ENCODE measurements around the gene SLC27A2.
"Not testable (repeated sequence)": the region's sequence is repeated elsewhere in the genome, so short reads cannot be mapped to it uniquely, and the experiment has no call there.

The SLC27A2 gene

DNA sequence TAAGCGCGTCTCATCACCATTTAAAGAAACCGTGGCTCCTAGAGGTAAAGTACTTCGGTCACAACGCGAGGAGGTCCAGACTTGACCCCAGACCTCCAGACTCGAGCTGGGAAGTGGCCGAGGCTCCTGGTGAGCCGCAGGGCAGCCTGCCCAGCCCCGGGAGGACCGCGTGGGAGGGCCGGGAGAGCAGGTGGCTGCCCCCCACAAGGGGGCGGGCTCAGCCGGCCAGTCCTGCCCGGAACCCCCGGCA lies at the start of gene SLC27A2:
Gene SLC27A2, plus strand, starts transcription at position 228 of the 250 bp plus-strand sequence. CDS start 232 bp downstream, outside the sequence.
- no peak for DNase-seq

- not testable (repeated sequence) for DNase-seq
Measured at GRCh38 chr15:50132251-50132984, 49.6 kb upstream of the SLC27A2 start.

DNA sequence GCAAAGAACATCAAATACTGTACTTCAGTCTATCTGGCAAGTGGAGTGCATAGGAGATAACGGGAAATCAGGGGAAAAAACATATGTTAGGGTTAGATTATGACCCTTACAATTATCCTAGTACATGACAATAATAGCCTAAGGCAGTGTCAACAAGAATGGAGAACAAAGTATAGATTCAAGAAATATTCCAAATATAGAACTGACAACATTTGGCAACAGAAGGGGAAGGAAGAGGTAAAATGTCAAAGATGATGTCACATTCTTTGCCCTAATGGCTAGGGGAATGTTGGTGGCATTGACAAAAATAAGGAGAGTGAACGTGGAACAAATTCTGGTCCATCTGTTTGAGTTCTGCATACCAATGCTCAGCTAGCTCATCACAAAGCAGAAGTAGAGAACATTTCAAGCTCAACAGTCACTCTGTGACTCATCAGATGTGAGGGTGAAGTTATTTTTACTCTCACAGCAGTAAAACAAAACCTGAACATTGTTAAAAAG lies 47.4 kb upstream of the SLC27A2 start:
- DNase-seq: no peak

DNA sequence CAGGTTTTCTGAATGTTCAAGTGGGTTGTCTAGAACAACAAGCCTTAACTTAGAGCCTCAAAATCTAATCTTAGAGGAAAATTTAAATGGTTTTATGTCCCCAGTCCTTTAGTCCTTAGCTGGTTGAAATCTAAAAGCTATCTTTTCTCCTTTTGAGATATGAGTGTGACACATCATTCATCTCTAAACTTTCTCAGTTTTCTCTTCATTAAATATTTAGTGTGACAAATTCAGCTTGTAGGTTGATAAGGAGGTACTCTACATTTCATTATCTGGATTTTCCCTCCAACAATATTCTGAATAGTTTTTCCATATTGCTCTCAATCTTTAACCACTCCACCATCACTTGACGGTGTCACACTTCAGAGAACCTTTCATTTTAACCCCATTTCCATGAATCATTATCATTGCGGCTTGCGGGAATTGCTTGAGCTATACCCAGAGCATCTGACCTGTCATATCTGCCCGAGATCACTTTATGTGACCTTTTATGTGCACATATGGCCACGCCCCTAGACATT lies 46.9 kb upstream of the SLC27A2 start:
- no peak for DNase-seq

- DNase-seq: peak; percentile 7
Measured at GRCh38 chr15:50137330-50137761, 44.6 kb upstream of the SLC27A2 start.

- DNase-seq: no peak
Measured at GRCh38 chr15:50137893-50138292, 44.1 kb upstream of the SLC27A2 start.

DNA sequence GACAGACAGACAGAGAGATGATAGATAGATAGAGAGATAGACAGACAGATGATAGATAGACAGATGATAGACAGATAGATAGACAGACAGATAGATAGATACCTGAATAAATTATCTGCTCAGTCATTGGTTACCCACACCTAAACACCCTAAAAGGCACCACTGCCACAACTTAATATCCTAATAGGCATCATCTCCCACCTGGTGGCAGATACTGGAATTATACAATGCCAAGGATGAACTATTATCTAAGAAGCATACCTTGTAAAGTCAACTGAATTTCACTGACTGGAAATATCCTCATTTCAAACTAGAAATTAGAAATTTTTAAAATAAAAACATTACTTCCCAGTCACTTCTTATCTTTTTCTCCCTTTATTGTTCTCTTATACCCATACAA lies 43.6 kb upstream of the SLC27A2 start:
- no peak for DNase-seq

DNA sequence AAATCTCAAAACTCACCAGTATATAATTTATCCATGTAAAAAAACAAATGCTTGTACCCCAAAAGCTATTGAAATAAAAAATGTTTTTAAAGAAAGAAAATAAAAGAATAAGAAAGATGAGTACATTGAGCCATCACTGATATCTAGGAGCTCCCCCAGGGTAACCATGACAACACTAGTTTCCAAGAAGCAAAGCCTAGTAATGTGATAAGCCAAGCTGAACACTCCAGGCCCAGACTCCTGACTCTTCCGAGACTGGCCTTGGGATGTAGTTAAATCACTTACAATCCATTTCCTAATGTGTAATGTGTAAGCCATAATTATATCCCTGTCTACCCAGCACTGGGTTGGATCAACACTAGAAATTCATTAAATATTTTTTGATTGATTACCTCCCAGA lies 41.9 kb upstream of the SLC27A2 start:
- no peak for DNase-seq

- no peak for DNase-seq
Measured at GRCh38 chr15:50140983-50141382, 41.0 kb upstream of the SLC27A2 start.

DNA sequence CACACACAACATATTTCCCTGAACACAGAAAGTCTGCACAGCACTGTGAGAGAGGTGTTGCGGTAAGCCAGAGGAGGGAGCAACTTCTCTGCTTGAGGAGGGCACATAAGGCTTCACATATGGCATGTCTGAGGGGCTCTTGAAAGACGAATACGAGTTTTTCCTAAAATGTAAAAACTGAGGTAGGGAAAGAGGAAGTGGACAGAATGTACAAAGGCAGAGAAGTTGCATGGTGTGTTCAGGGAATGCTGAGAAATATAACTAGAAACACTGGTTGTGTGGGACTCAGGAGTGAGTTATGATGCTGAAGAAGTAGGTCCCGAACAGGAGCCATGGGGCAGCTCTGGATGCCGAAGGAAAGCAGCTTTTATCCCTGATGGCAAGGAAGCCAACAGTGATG lies 40.1 kb upstream of the SLC27A2 start:
- no peak for DNase-seq

DNA sequence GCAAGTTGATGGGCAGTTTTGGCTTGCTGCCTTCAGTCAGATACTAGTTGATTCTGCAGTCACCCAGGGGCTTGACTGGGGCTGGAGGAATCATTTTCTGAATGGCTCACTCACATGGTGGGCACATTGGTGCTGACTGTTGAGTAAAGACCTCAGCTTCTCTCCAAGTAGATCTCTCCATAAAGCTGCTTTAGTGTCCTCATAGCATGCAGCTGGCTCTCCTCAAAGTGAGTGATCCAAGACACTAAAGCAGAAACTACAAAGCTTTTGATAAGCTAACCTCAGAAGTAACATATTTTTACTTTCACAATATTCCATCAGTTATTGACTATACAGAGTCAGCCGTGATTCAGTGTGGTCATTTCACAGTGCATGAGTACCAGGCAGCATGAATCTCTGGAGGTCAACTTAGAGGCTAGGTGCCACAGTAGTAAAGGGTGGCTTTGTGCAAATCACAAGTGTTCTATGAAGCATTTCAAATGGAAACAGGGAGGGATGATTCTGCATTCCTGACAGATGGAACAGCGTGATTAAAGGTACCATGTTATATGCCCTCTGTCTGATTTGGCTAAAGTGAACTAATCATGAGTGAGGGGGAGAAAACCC lies 38.6 kb upstream of the SLC27A2 start:
- no peak for DNase-seq

- DNase-seq: no peak
Measured at GRCh38 chr15:50144341-50145120, 37.5 kb upstream of the SLC27A2 start.

DNA sequence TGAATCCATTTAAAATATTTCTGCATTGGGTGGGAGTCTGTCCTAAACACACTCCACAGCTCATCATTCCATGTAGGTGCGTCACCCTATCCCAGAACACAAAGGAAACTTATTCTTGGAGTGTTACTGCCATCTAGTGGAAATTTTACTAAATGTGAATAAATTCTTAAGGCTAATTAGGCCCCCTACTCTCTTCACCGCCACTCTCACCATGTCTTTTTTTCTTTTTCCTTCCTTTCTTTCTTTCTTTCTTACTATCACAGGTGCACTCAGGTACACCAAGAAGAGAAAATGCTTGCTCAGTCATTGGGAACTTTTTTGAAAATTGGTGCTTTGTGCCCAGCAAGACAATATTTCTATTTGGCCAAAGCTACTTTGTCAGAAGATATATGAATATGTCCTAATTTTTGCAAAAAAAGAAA lies 36.5 kb upstream of the SLC27A2 start:
- no peak for DNase-seq

GRCh38 chr15:50146632-50147031 lies 35.4 kb upstream of the SLC27A2 start:
- DNase-seq: no peak

GRCh38 chr15:50148362-50148963 lies 33.5 kb upstream of the SLC27A2 start:
- DNase-seq: no peak

DNA sequence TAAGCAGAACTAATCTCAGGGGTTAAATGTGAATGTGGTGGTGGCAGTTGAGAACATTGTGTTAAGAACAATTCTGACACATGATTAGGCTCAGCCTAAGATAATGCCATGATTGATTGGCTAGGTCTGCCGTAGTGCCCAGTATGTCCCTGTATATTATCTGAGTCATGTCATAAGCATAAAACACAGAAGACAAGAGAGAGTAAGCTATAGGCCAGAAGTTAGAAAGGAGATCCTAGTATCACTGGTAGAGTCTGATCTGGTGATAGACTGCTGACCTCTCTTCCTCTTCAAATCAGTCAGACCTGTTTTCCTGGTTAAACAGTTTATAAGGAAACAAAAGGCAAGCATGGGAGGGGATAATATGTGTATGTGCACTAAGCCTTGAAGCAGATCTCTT lies 32.9 kb upstream of the SLC27A2 start:
- no peak for DNase-seq

DNA sequence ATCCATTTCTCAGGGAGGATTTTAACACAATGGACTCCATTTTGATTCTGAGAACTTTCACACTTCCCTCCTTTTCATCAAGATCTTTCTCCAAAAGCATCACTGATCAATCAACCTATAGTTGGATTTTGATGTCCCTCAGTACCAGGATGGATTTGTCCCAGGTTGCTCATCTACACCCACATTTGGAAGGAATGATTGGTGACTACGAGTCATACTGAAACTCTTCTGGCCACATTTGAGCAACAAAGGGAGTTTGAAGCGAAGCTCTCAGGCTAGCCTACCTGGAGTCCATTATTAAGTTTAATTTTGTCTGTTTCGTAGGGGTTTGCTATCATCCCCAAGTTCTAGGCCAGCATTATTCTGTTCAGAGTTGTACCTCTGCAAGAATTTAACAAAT lies 31.6 kb upstream of the SLC27A2 start:
- DNase-seq: no peak

- DNase-seq: no peak
Measured at GRCh38 chr15:50150851-50151250, 31.1 kb upstream of the SLC27A2 start.

GRCh38 chr15:50151476-50151875 lies 30.5 kb upstream of the SLC27A2 start:
- no peak for DNase-seq

- DNase-seq: not testable (repeated sequence)
Measured at GRCh38 chr15:50158236-50158635, 23.8 kb upstream of the SLC27A2 start.

GRCh38 chr15:50162969-50163718 lies 18.9 kb upstream of the SLC27A2 start:
- no peak for DNase-seq

DNA sequence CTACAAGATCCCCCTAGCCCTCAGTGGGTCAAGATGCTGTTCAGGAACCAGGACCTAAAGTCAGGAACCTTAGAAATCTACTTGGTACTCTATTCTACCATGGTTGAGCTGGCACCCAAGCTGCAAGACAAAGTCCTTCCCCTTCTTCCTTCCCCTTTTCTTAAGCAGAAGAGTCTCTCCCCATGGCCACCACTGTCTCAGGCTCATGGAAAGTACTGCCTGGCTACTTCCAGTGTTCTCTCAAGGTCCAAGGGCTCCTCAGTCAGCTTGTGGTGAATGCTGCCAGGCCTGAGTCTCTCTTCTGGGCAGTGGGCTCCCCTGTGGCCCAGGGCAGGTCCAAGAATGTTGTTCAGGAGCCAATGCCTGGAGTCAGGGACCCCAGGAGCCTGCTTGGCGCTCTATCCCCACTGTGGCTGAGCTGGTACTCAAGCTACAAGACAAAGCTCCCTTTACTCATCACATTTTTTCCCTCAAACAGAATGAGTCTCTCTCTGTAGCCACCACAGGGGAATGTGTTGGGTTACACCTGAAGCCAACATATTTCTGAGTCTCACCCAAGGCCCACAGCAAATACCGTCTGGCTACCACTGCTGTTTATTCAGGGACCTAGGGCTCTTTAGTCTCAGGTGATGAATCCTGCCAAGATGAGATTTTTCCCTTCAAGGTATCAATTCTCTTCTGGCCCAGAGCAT lies 18.1 kb upstream of the SLC27A2 start:
- DNase-seq: no peak

All from stimulated activated CD4-positive, alpha-beta T cell treated with anti-CD3 and anti-CD28 coated beads, Interleukin-4, amount 100 ng/mL, for 1 hour (primary cell).